IMR-90 (cell line): ENCODE data around the gene SLC38A9. TPM values are rescaled to one million over a fixed set of nuclear protein-coding genes. Genes with fewer than 3 reads are reported as not detected.

ENCODE experiments used
- ATAC-seq: fragments of 200-7000 bp; cut with Tn5 transposase; 2 replicates; pipeline ENCODE4 v1.9.1; 2020; ENCODE audit warnings: low read depth, mild to moderate bottlenecking, moderate library complexity
- BruUV-seq: library from RNA; stranded (reverse); fragments of 400-500 nt; replicated peaks from 2 replicates; lab custom pipeline; 2021; lab: Mats Ljungman, UMichigan
- CTCF ChIA-PET: fragments of 300-600 bp; formaldehyde crosslinking; extraction: SDS; loops from one replicate; lab custom pipeline; 2021; ENCODE audit warnings: antibody characterized with exemption; lab: Yijun Ruan, JAX
- POLR2A ChIA-PET: fragments of 300-600 bp; sonication (Branson Sonifier 250); formaldehyde crosslinking; loops from one replicate; lab custom pipeline; 2022; ENCODE audit warnings: antibody characterized with exemption; ENCODE audit not compliant: unreplicated experiment; lab: Charles Lee
- DNase-seq: peaks from one replicate; pipeline ENCODE4 v3.0.0; 2013
- H2AFZ ChIP-seq: replicated peaks from 2 replicates; pipeline ENCODE3; 2013; ENCODE audit warnings: low read length, mild to moderate bottlenecking; ENCODE audit not compliant: poor library complexity
- H2AK5ac ChIP-seq: 2 replicates; pipeline ENCODE4 v1.6.1; 2013; ENCODE audit warnings: low read depth, low read length, inconsistent platforms
- H2AK9ac ChIP-seq: replicated peaks from 2 replicates; pipeline ENCODE3; 2013; ENCODE audit warnings: mild to moderate bottlenecking, low read depth, low read length, moderate library complexity; ENCODE audit not compliant: poor library complexity
- H2BK120ac ChIP-seq: 2 replicates; pipeline ENCODE4 v1.6.1; 2013; ENCODE audit warnings: low read depth, low read length, inconsistent platforms
- H2BK15ac ChIP-seq: 3 replicates; pipeline ENCODE4 v1.6.1; 2013; ENCODE audit warnings: low read depth, low read length, inconsistent platforms
- H2BK20ac ChIP-seq: 2 replicates; pipeline ENCODE4 v1.6.1; 2013; ENCODE audit warnings: low read depth, mild to moderate bottlenecking, inconsistent platforms, low read length, moderate library complexity
- H2BK5ac ChIP-seq: 2 replicates; pipeline ENCODE4 v1.6.1; 2013; ENCODE audit warnings: mild to moderate bottlenecking, low read depth, low read length, inconsistent platforms; ENCODE audit not compliant: poor library complexity, severe bottlenecking
- H3K14ac ChIP-seq: replicated peaks from 2 replicates; pipeline ENCODE4 v1.6.1; 2013; ENCODE audit warnings: low read depth, low read length, inconsistent platforms
- H3K18ac ChIP-seq: 2 replicates; pipeline ENCODE4 v1.6.1; 2013; ENCODE audit warnings: low read depth, low read length, control low read depth
- H3K23ac ChIP-seq: 2 replicates; pipeline ENCODE4 v1.6.1; 2013; ENCODE audit warnings: low read depth, low read length, inconsistent platforms
- H3K27ac ChIP-seq: 2 replicates; pipeline ENCODE4 v1.5.1; 2013; ENCODE audit warnings: mild to moderate bottlenecking, control low read depth, low read length; ENCODE audit not compliant: insufficient read depth
- H3K27me3 ChIP-seq: 2 replicates; pipeline ENCODE4 v1.6.1; 2013; ENCODE audit warnings: low read length; ENCODE audit not compliant: control insufficient read depth, insufficient read depth
- H3K36me3 ChIP-seq: 2 replicates; pipeline ENCODE4 v1.6.1; 2013; ENCODE audit warnings: low read length, mixed read lengths; ENCODE audit not compliant: control insufficient read depth, insufficient read depth
- H3K4ac ChIP-seq: 2 replicates; pipeline ENCODE4 v1.6.1; 2013; ENCODE audit warnings: low read depth, low read length, inconsistent platforms
- H3K4me1 ChIP-seq: 2 replicates; pipeline ENCODE4 v1.6.1; 2013; ENCODE audit warnings: low read length, mixed read lengths; ENCODE audit not compliant: control insufficient read depth, insufficient read depth
- H3K4me2 ChIP-seq: 2 replicates; pipeline ENCODE4 v1.6.1; 2013; ENCODE audit warnings: low read depth, mild to moderate bottlenecking, control low read depth, low read length, moderate library complexity
- H3K4me3 ChIP-seq: 2 replicates; pipeline ENCODE4 v1.5.1; 2013; ENCODE audit warnings: low read depth, mild to moderate bottlenecking, control low read depth, low read length, moderate library complexity; ENCODE audit not compliant: insufficient read depth
- H3K56ac ChIP-seq: 2 replicates; pipeline ENCODE4 v1.6.1; 2013; ENCODE audit warnings: low read length, inconsistent platforms; ENCODE audit not compliant: insufficient read depth; ENCODE audit errors: extremely low read depth
- H3K79me1 ChIP-seq, 2 experiments: 2 replicates each; pipeline ENCODE4 v1.6.1; 2013; ENCODE audit warnings: low read length in 2 of 2, inconsistent platforms in 1 of 2, low read depth in 1 of 2
- H3K9ac ChIP-seq: 2 replicates; pipeline ENCODE4 v1.6.1; 2013; ENCODE audit warnings: low read depth, low read length, control low read depth
- H3K9me1 ChIP-seq: 2 replicates; pipeline ENCODE4 v1.6.1; 2013; ENCODE audit warnings: low read length, inconsistent platforms; ENCODE audit not compliant: insufficient read depth
- H3K9me3 ChIP-seq: 2 replicates; pipeline ENCODE4 v1.6.1; 2013; ENCODE audit warnings: low read length; ENCODE audit not compliant: control insufficient read depth, insufficient read depth
- H4K20me1 ChIP-seq: 2 replicates; pipeline ENCODE4 v1.6.1; 2013; ENCODE audit warnings: low read length, inconsistent platforms; ENCODE audit not compliant: insufficient read depth
- H4K5ac ChIP-seq: 2 replicates; pipeline ENCODE4 v1.6.1; 2013; ENCODE audit warnings: mild to moderate bottlenecking, low read depth, low read length, control low read depth
- H4K8ac ChIP-seq, 2 experiments: 2 replicates each; pipeline ENCODE4 v1.6.1; 2013; ENCODE audit warnings: low read depth in 2 of 2, low read length in 2 of 2, control low read depth in 1 of 2, inconsistent platforms in 1 of 2
- H4K91ac ChIP-seq: 2 replicates; pipeline ENCODE4 v1.6.1; 2013; ENCODE audit warnings: low read depth, low read length, inconsistent platforms; ENCODE audit not compliant: insufficient read depth
- BHLHE40 ChIP-seq: fragments of 150-350 bp; IDR thresholded peaks from 2 replicates; pipeline ENCODE4 v1.6.1; 2016; ENCODE audit warnings: mild to moderate bottlenecking, low read depth, low read length
- CEBPB ChIP-seq: IDR thresholded peaks from 2 replicates; pipeline ENCODE4 v1.6.1; 2012; ENCODE audit warnings: low read depth, low read length, improper control_type of control experiment
- CHD1 ChIP-seq: IDR thresholded peaks from 2 replicates; pipeline ENCODE4 v1.6.1; 2012; ENCODE audit warnings: low read depth, low read length, improper control_type of control experiment
- FOS ChIP-seq: fragments of 150-350 bp; IDR thresholded peaks from 2 replicates; pipeline ENCODE4 v1.6.1; 2016; ENCODE audit warnings: low read depth, low read length
- MAZ ChIP-seq: IDR thresholded peaks from 2 replicates; pipeline ENCODE4 v1.6.1; 2012; ENCODE audit warnings: low read depth, mild to moderate bottlenecking, low read length, improper control_type of control experiment, moderate library complexity, borderline replicate concordance
- MXI1 ChIP-seq: IDR thresholded peaks from 2 replicates; pipeline ENCODE4 v1.6.1; 2012; ENCODE audit warnings: low read depth, mild to moderate bottlenecking, low read length, moderate library complexity, borderline replicate concordance
- NFE2L2 ChIP-seq: fragments of 150-350 bp; IDR thresholded peaks from 2 replicates; pipeline ENCODE4 v1.6.1; 2016; ENCODE audit warnings: low read depth, mild to moderate bottlenecking, low read length
- POLR2A ChIP-seq: IDR thresholded peaks from 2 replicates; pipeline ENCODE4 v1.6.1; 2012; ENCODE audit warnings: mild to moderate bottlenecking, low read depth, low read length
- RAD21 ChIP-seq: IDR thresholded peaks from 2 replicates; pipeline ENCODE4 v1.6.1; 2012; ENCODE audit warnings: low read length, improper control_type of control experiment
- RCOR1 ChIP-seq: IDR thresholded peaks from 2 replicates; pipeline ENCODE4 v1.6.1; 2012; ENCODE audit warnings: mild to moderate bottlenecking, low read length, improper control_type of control experiment; ENCODE audit not compliant: insufficient replicate concordance
- RFX5 ChIP-seq: IDR thresholded peaks from 2 replicates; pipeline ENCODE4 v1.8.0; 2012; ENCODE audit warnings: low read depth, mild to moderate bottlenecking, low read length, moderate library complexity
- SMC3 ChIP-seq: fragments of 150-350 bp; IDR thresholded peaks from 2 replicates; pipeline ENCODE4 v1.6.1; 2016; ENCODE audit warnings: low read depth, mild to moderate bottlenecking, antibody characterized with exemption, low read length, moderate library complexity
- USF2 ChIP-seq: fragments of 150-350 bp; IDR thresholded peaks from 2 replicates; pipeline ENCODE4 v1.6.1; 2017; ENCODE audit warnings: mild to moderate bottlenecking, antibody characterized with exemption, low read length, low read depth
- WGBS, 2 experiments: methylation state at CpG; one replicate each; pipeline versions ENCODE4 v1.1.5 to v1.1.7; 2013; ENCODE audit warnings: missing lambda C conversion rate in 2 of 2; ENCODE audit not compliant: insufficient read length in 1 of 2; ENCODE audit errors: extremely low coverage in 2 of 2; 5-methylcytosine and 5-hydroxymethylcytosine counted together
- dilution Hi-C: fragments of 300-500 bp; cut with HindIII; formaldehyde crosslinking; loops from one replicate; pipeline ENCODE4 v1.14.3; 2018; ENCODE audit warnings: low sequenced_read_pairs; ENCODE audit not compliant: unreplicated experiment
- in situ Hi-C: fragments of 300-500 bp; cut with MboI; formaldehyde crosslinking; loops from 3 replicates; pipeline ENCODE4 v1.14.3; 2019; ENCODE audit warnings: low sequenced_read_pairs, inconsistent platforms, mixed read lengths
- intact Hi-C: fragments of 100-400 bp; cut with micrococcal nuclease; formaldehyde crosslinking; loops from 2 replicates; pipeline ENCODE4 v1.10.0; 2022
- polyA plus RNA-seq, 3 experiments: library from polyadenylated mRNA; depleted of rRNA; stranded (reverse); fragments of >200 nt; gene quantifications; 2 replicates each; pipeline ENCODE4 v1.2.3, GENCODE V29; 2012; ENCODE audit warnings: low replicate concordance in 1 of 3
- total RNA-seq: library from RNA; depleted of rRNA; stranded (reverse); fragments of >200 nt; gene quantifications from 2 replicates; pipeline ENCODE4 v1.2.3, GENCODE V29; 2012
- TF ChIP-seq, protein P1 (sequence below): conservative IDR thresholded peaks from 2 replicates; pipeline ENCODE4 v1.5.1; 2012; ENCODE audit warnings: mild to moderate bottlenecking, low read depth, low read length, improper control_type of control experiment
- TF ChIP-seq, protein P2 (sequence below): fragments of 150-350 bp; IDR thresholded peaks from 2 replicates; pipeline ENCODE4 v1.6.1; 2016; ENCODE audit warnings: low read depth, mild to moderate bottlenecking, low read length, moderate library complexity, borderline replicate concordance

SLC38A9 gene
- total and polyA plus RNA-seq, 2 of the 4 experiments (the other 2 are of a cell fraction), result 10.5 to 24.2 TPM

- Histone ChIP-seq H2BK20ac (no peak overlapping the region), H3K27me3 (no peaks in the 10 kb centered on the region), H4K20me1 (no peaks in the 10 kb centered on the region), H3K4me1 (peaks cover 12% of the 10 kb centered on the region; the same call in 1 of the 2 replicates), H2BK5ac (no peak overlapping the region), H3K56ac (no peak overlapping the region), H4K91ac (no peak overlapping the region), H3K14ac (no peak overlapping the region), H3K18ac (no peak overlapping the region), H2BK15ac (no peak overlapping the region), H3K79me1 (no peaks in the 10 kb centered on the region), H3K23ac (no peak overlapping the region), H4K8ac (no peak overlapping the region), H3K4me3 (no peak overlapping the region), H4K5ac (no peak overlapping the region), H3K4me2 (no peak overlapping the region), H2AFZ (no peak overlapping the region), H3K9me3 (no peaks in the 10 kb centered on the region), H3K36me3 (no peaks in the 10 kb centered on the region), H3K27ac (no peak overlapping the region), H2AK9ac (no peak overlapping the region), H3K9ac (no peak overlapping the region), H3K9me1 (peaks cover 7% of the 10 kb centered on the region; the same call in 1 of the 2 replicates), H3K4ac (no peak overlapping the region), H2AK5ac (no peak overlapping the region), H2BK120ac (no peak overlapping the region)
- DNase-seq, result no peak
- no TSS peak for BruUV-seq
- ChIA-PET CTCF (no interaction called here), POLR2A (no interaction called here)
- no CpG with 5 or more reads among the region's 2 CpGs for WGBS, 2 experiments
- in situ Hi-C loops, result no loop called here
- intact Hi-C loops, result no loop called here
- dilution Hi-C loops, result no loop called here
- TF ChIP-seq BHLHE40, result no peak
- TF ChIP-seq RCOR1, result no peak
- no peak for TF ChIP-seq FOS
- no peak for TF ChIP-seq MAZ
- TF ChIP-seq NFE2L2, result no peak
- no peak for TF ChIP-seq SMC3
- no peak for TF ChIP-seq USF2
- no peak for TF ChIP-seq POLR2A
- TF ChIP-seq CEBPB, result no peak
- no peak for TF ChIP-seq CHD1
- TF ChIP-seq, protein P1, sequence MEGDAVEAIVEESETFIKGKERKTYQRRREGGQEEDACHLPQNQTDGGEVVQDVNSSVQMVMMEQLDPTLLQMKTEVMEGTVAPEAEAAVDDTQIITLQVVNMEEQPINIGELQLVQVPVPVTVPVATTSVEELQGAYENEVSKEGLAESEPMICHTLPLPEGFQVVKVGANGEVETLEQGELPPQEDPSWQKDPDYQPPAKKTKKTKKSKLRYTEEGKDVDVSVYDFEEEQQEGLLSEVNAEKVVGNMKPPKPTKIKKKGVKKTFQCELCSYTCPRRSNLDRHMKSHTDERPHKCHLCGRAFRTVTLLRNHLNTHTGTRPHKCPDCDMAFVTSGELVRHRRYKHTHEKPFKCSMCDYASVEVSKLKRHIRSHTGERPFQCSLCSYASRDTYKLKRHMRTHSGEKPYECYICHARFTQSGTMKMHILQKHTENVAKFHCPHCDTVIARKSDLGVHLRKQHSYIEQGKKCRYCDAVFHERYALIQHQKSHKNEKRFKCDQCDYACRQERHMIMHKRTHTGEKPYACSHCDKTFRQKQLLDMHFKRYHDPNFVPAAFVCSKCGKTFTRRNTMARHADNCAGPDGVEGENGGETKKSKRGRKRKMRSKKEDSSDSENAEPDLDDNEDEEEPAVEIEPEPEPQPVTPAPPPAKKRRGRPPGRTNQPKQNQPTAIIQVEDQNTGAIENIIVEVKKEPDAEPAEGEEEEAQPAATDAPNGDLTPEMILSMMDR, result no peak
- no peak for TF ChIP-seq RFX5
- no peak for TF ChIP-seq MXI1
- no peak for TF ChIP-seq RAD21
- TF ChIP-seq, protein P2, sequence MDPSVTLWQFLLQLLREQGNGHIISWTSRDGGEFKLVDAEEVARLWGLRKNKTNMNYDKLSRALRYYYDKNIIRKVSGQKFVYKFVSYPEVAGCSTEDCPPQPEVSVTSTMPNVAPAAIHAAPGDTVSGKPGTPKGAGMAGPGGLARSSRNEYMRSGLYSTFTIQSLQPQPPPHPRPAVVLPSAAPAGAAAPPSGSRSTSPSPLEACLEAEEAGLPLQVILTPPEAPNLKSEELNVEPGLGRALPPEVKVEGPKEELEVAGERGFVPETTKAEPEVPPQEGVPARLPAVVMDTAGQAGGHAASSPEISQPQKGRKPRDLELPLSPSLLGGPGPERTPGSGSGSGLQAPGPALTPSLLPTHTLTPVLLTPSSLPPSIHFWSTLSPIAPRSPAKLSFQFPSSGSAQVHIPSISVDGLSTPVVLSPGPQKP, result no peak
- no peak for ATAC-seq
Observed at GRCh38 chr5:55582256-55582655, 129.9 kb downstream of the SLC38A9 start.
